ENCODE measurements around the gene PLA2G1B. TPM values are rescaled to one million over a fixed set of nuclear protein-coding genes. Genes with fewer than 3 reads are reported as not detected.
A peak's percentile ranks its signal among the peaks of the same experiment; 100 is the strongest.
"Not testable (repeated sequence)": the region's sequence is repeated elsewhere in the genome, so short reads cannot be mapped to it uniquely, and the experiment has no call there.

Gene PLA2G1B
- total RNA-seq, 1 donor from 2014 or later = not detected

DNA sequence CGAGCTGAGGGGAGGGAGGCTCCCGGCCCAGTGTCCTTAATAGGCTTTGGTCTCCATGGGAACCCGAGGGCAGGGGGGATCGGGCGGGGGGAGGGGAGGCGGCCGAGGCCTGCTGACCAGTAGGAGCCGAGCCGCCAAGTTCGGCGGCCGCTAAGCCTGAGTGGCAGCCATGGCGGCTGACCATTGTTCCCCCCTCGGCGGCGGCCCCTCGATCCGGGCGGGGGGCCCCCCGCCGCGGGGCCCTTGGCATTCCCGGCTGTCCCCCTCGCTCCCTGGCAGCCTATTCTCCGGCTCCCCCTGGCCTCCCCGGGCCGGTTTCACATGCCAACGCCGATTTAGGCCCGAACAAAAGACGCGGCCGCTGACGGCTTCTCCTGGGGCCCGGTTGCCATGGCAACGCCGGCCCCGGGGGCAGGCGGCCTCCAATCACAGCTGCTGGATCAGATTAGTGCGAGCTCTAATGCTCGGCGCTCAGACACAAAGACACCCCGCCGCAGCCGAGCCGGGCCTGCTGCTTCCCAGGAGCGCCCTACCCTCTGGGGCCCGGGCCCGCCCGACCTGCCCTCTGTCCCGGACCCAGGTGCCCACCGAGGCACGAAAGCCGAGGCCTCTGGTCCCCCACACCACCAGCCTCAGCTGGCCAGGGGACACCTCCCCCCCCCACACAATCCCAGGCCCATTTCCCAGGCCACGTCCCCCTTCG is 34.1 kb upstream of the PLA2G1B start:
- ATAC-seq (peak; percentile 72), DNase-seq (ENCODE audit: missing footprints) (no peak)
- intact Hi-C loops (cut with DNase I) = no loop called here

DNA sequence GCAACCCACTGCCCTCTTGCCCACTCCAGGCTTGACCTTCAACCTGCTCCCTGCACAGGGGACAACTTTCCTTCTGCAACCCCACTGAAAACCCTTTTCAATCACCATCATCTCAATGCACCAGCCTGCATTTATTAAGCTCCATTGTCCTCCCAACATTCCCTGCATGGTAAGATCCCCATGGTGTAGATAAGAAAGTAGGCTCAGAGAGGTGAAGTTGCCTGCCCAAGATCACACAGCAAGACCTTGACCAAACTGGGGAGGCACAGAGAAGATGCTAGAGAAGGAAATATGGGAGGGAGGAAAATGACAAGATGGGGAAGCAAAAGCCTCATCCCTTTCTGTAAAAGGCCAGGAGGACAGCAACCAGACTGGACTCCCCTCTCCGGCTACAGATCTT is 31.5 kb upstream of the PLA2G1B start:
- no peak for DNase-seq (ENCODE audit: missing footprints)
- no peak for ATAC-seq
- intact Hi-C loops (cut with DNase I) = no loop called here

GRCh38 chr12:120358412-120359100 is 31.0 kb upstream of the PLA2G1B start:
- DNase-seq (ENCODE audit: missing footprints) (no peak), ATAC-seq (no peak)
- intact Hi-C loops (cut with DNase I) = no loop called here

GRCh38 chr12:120357104-120357503 is 29.5 kb upstream of the PLA2G1B start:
- DNase-seq (ENCODE audit: missing footprints) (no peak), ATAC-seq (no peak)
- intact Hi-C loops (cut with DNase I) = no loop called here

DNA sequence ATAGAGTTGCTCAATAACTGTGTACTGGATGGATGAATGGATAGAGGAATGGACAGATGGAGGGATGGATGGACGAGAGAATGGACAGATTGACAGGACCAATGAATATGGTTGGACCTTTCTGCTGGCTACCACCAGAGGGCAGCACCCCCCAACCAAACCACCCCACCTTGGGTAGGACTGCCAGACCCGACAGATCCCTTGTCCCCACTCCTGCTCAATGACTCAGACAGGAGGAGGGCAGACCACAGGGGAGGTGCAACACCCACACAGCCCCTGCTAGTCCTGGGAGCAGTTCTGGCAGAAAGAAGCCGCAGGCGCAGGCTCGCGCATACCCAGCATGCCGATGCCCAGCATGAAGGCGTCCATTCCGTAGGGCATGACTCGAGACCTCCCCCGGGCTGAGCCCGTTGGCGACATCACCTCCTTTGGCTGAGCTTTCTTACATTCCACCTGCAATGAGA is 29.0 kb upstream of the PLA2G1B start:
- DNase-seq (ENCODE audit: missing footprints) = no peak
- intact Hi-C loops (cut with DNase I) = loop anchor here (1.0 kb wide), 1 partner anchor 74 kb away; no protein-coding TSS in a partner anchor

DNA sequence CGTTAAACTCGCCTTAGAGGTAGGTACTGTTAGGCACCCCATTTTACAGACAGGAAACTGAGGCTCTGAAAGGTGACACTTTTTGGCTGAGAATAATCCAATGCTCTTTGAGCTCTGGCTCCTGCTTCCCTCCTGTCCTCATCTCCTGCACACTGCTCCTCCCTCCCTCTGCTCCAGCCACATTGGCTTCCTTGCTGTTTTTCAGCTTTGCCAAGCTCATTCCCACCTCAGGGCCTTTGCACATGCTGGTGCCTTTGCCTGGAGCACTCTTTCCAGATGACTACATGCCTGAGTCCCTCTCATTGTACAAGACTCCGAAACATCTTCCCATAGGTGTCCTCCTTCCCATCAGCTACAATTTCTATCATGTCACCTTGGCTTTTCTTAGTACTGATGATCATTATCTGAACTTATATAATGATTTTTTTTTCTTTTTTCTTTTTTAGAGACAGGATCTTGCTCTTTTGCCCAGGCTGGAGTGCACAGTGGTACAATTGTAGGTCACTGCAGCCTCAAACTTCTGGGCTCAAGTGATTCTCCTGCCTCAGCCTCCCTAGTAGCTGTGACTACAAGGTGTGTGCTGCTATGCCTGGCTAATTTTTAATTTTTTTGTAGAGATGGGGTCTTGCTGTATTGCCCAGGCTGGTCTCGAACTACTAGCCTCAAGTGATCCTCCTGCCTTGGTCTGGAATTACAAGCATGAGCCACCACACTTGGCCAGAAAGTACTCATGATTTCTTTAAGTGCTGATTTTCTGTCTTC is 26.2 kb upstream of the PLA2G1B start:
- no peak for ATAC-seq
- intact Hi-C loops (cut with DNase I) = no loop called here
- DNase-seq (ENCODE audit: missing footprints) = no peak

More for the DNA sequence above, 29.0 kb upstream of the PLA2G1B start:
- peak; percentile 89 for ATAC-seq

DNA sequence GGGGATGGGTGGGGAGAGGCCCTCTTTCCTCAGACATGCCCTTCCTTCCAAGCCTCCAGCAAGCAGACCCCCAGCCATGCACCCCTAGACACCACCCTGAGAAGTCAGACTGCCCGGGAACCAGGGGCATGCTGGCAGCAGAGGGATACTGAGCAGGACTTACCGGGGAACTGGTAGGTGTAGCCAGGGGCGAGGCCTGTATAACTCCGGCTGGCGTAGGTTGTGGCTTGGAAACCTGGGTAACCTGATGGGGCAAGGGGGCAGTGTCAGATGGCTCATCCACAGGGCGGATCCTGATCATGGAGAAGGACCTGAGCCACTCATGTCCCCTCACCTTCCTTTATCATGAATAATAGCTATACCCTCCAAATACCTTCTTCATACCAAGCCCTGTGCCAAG is 25.6 kb upstream of the PLA2G1B start:
- intact Hi-C loops (cut with DNase I) = no loop called here
- ATAC-seq (no peak), DNase-seq (ENCODE audit: missing footprints) (no peak)

GRCh38 chr12:120352117-120352516 is 24.5 kb upstream of the PLA2G1B start:
- no peak for ATAC-seq
- DNase-seq (ENCODE audit: missing footprints) = no peak
- intact Hi-C loops (cut with DNase I) = no loop called here

- ATAC-seq = no peak
- intact Hi-C loops (cut with DNase I) = no loop called here
- no peak for DNase-seq (ENCODE audit: missing footprints)
Measured at GRCh38 chr12:120350576-120351350, 23.2 kb upstream of the PLA2G1B start.

DNA sequence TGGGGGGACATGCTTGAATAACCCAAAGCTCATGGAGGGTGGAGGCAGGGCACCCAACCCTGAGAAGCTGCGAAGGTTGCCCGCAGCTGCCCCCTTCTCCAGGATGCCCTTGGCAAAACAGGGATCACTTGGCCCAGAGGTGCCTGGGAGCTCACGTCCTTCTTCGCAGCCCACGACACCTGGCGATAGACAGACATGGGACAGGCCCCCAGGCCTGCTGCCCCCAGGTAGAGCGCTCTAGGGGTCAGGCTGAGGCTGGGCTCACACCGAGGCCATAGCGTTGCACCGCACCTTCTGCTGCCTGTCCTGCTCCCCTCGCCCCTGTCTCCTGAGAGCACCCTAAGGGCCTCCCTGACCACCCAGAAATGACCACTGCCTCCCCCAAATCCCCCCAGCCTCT is 20.2 kb upstream of the PLA2G1B start:
- intact Hi-C loops (cut with DNase I) = no loop called here
- no peak for DNase-seq (ENCODE audit: missing footprints)
- no peak for ATAC-seq

DNA sequence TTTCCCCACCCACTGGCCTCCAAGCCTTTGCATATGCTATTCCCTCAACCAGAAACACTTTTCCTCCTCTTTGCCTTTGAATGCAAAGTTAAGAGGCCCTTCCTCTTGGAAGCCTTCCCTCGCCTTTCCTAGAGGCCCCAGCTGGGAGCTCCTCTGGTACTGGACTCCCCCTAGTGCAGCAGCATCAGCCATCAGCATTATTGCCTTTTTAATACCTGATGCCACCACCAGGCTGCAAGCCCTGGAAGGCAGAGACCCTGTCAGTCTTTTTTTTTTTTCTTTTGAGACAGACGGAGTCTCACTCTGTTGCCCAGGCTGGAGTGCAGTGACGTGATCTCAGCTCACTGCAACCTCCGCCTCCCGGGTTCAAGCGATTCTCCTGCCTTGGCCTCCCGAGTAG is 19.1 kb upstream of the PLA2G1B start:
- no peak for ATAC-seq

GRCh38 chr12:120346031-120346430 is 18.5 kb upstream of the PLA2G1B start:
- intact Hi-C loops (cut with DNase I) = no loop called here
- DNase-seq (ENCODE audit: missing footprints) (no peak), ATAC-seq (no peak)

More for the DNA sequence above, 19.1 kb upstream of the PLA2G1B start:
- intact Hi-C loops (cut with DNase I) = no loop called here
- DNase-seq (ENCODE audit: missing footprints) = no peak

GRCh38 chr12:120343692-120344091 is 16.1 kb upstream of the PLA2G1B start:
- DNase-seq (ENCODE audit: missing footprints) (no peak), ATAC-seq (no peak)
- intact Hi-C loops (cut with DNase I) = no loop called here

- ATAC-seq (no peak), DNase-seq (ENCODE audit: missing footprints) (no peak)
- intact Hi-C loops (cut with DNase I) = no loop called here
Measured at GRCh38 chr12:120343039-120343537, 15.5 kb upstream of the PLA2G1B start.

DNA sequence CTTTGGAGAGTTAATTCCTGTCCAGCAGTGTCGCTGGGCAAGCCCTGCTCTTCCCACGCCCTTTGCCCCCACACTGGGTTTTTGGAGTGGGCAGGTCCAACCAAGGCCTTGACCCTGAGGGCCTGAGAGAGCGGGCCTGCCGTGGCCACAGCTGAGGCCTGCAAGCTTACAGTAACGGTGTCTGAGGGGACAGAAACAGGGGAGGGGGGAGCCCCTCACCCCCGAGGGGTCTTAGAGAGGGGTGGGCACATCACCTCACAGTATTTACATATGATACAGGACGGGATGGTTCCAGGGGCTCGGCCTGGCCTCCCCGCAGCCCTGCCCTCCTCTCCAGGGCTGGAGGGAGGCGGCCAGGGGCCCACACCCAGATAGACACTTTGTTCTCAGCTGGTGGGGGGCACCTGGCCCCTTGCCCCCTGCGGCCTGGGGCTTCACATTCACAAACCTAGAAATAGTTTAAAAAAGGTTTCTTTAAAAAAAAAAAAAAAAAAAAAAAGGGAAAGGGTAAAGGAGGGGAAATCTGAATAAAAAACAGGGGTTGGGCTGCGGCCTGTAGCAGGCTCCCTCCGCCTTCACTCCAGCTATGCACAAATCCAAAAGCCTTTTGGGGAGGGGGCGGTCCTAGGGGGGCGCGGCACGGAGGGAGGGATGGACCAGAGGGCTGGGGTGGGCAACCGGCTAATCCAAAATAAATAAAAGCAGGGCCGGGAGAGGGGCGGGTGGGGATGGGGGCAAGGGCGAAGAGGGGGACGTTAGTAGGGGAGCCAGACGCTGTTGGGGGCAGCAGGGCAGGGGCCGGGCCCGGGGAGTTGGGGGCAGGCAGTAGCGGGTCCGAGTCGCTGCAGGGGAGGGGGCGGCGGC is 14.8 kb upstream of the PLA2G1B start:
- no peak for ATAC-seq
- no peak for DNase-seq (ENCODE audit: missing footprints)
- intact Hi-C loops (cut with DNase I) = no loop called here

- no peak for DNase-seq (ENCODE audit: missing footprints)
- intact Hi-C loops (cut with DNase I) = no loop called here
- ATAC-seq = no peak
Measured at GRCh38 chr12:120339256-120339655, 11.7 kb upstream of the PLA2G1B start.

DNA sequence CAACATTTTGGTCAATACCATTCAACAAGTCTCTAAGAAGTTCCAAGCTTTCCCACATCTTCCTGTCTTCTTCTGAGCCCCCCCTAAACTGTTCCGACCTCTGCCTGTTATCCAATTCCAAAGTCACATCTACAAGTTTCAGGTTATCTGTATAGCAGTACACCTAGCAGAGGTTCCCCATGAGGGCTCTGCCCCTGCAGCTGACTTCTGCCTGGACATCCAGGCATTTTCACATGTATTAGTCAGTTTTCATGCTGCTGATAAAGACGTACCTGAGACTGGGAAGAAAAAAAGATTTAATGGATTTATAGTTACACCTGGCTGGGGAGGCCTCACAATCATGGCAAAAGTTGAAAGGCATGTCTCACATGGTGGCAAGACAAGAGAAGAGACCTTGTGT is 10.2 kb upstream of the PLA2G1B start:
- ATAC-seq = no peak
- intact Hi-C loops (cut with DNase I) = no loop called here
- DNase-seq (ENCODE audit: missing footprints) = no peak

DNA sequence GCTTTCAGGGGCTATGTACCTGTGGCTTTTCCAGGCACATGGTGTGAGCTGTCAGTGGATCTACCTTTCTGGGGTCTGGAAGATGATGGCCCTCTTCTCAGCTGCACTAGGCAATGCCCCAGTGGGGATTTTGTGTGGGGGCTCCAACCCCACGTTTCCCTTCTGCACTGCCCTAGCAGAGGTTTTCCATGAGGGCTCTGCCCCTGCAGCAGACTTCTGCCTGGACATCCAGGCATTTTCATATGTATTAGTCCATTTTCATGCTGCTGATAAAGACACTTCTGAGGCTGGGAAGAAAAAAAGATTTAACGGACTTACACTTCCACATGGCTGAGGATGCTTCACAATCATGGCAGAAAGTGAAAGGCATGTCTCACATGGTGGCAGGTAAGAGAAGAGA is 8.8 kb upstream of the PLA2G1B start:
- intact Hi-C loops (cut with DNase I); ATAC-seq; DNase-seq (ENCODE audit: missing footprints): not testable (repeated sequence)

Measured in Right ventricle myocardium inferior (tissue), 1 donor.